Panc1 (cell line): Measurements from ENCODE around the gene GEN1. TPM values are rescaled to one million over a fixed set of nuclear protein-coding genes. Genes with fewer than 3 reads are reported as not detected.

Experiments
- ATAC-seq: fragments of 200-7000 bp; cut with Tn5 transposase; 2 replicates; pipeline ENCODE4 v1.9.1; 2020; ENCODE audit warnings: mild to moderate bottlenecking, moderate library complexity
- BruUV-seq: library from RNA; stranded (reverse); fragments of 400-500 nt; replicated peaks from 2 replicates; lab custom pipeline; 2021; lab: Mats Ljungman, UMichigan
- CTCF ChIA-PET: fragments of 300-600 bp; sonication (Branson Sonifier 250); formaldehyde crosslinking; loops from one replicate; lab custom pipeline; 2022; ENCODE audit warnings: antibody characterized with exemption; lab: Charles Lee
- POLR2A ChIA-PET: fragments of 300-600 bp; sonication (Branson Sonifier 250); formaldehyde crosslinking; loops from one replicate; lab custom pipeline; 2022; ENCODE audit warnings: antibody characterized with exemption; lab: Charles Lee
- DNase-seq: peaks from one replicate; pipeline ENCODE4 v3.0.0-alpha.2; 2010; ENCODE audit warnings: low read depth, low spot score
- H3K27ac ChIP-seq: 2 replicates; pipeline ENCODE4 v1.5.1; 2011; ENCODE audit warnings: mild to moderate bottlenecking, low read length, inconsistent platforms
- H3K27me3 ChIP-seq: fragments of 200-500 bp; sonication (Bioruptor generic); 2 replicates; pipeline ENCODE4 v1.6.0; 2014; ENCODE audit warnings: low read length, inconsistent platforms; ENCODE audit not compliant: control insufficient read depth, insufficient read depth
- H3K36me3 ChIP-seq: fragments of 200-500 bp; sonication (Bioruptor generic); 2 replicates; pipeline ENCODE4 v1.5.1; 2014; ENCODE audit warnings: inconsistent platforms, mild to moderate bottlenecking, low read length, moderate library complexity; ENCODE audit not compliant: control insufficient read depth, insufficient read depth
- H3K4me1 ChIP-seq: 2 replicates; pipeline ENCODE4 v1.5.1; 2011; ENCODE audit warnings: inconsistent platforms, mild to moderate bottlenecking, low read length, moderate library complexity; ENCODE audit not compliant: control insufficient read depth, insufficient read depth
- H3K4me3 ChIP-seq, 2 experiments: 2 replicates each; pipeline ENCODE4 v1.5.1; 2011 to 2012; ENCODE audit warnings: low read depth in 2 of 2, low read length in 2 of 2, mild to moderate bottlenecking in 2 of 2, inconsistent platforms in 1 of 2, moderate library complexity in 1 of 2
- H3K9me3 ChIP-seq: fragments of 200-500 bp; sonication (Bioruptor generic); 2 replicates; pipeline ENCODE4 v1.5.1; 2014; ENCODE audit warnings: low read depth, mild to moderate bottlenecking, inconsistent platforms, low read length, moderate library complexity; ENCODE audit not compliant: control insufficient read depth, insufficient read depth
- POLR2AphosphoS5 ChIP-seq: IDR thresholded peaks from 2 replicates; pipeline ENCODE4 v1.6.1; 2012; ENCODE audit warnings: mild to moderate bottlenecking, low read depth, low read length, moderate library complexity
- REST ChIP-seq, 2 experiments: IDR thresholded peaks; 2 replicates each; pipeline ENCODE4 v1.6.1; 2011 to 2012; ENCODE audit warnings: low read depth in 2 of 2, control low read depth in 1 of 2, low read length in 1 of 2, mild to moderate bottlenecking in 1 of 2, moderate library complexity in 1 of 2; ENCODE audit not compliant: insufficient read depth in 1 of 2
- SIN3A ChIP-seq: IDR thresholded peaks from 2 replicates; pipeline ENCODE4 v1.6.1; 2012; ENCODE audit warnings: low read depth, mild to moderate bottlenecking, low read length, moderate library complexity, borderline replicate concordance; ENCODE audit not compliant: insufficient read depth
- TCF7L2 ChIP-seq: IDR thresholded peaks from 2 replicates; pipeline ENCODE4 v1.6.1; 2011; ENCODE audit warnings: mild to moderate bottlenecking, low read depth, low read length, inconsistent platforms
- in situ Hi-C: cut with HindIII; loops from 2 replicates; pipeline ENCODE4 v1.10.0; 2016; ENCODE audit warnings: low sequenced_read_pairs, low pct_unique_long_range_greater_than_20kb
- intact Hi-C: fragments of 100-400 bp; cut with micrococcal nuclease; formaldehyde crosslinking; loops from one replicate; pipeline ENCODE4 v1.10.0; 2022; ENCODE audit not compliant: unreplicated experiment
- total RNA-seq: library from RNA; stranded (reverse); gene quantifications from one replicate; pipeline ENCODE4 v1.2.1, GENCODE V29; 2021; ENCODE audit not compliant: unreplicated experiment
- TF ChIP-seq, protein P1 (sequence below): fragments of 450-650 bp; IDR thresholded peaks from 2 replicates; pipeline ENCODE4 v1.5.1; 2017; ENCODE audit warnings: mild to moderate bottlenecking

Gene GEN1
- total RNA-seq, 1 experiment from 2014 or later = 24.0 TPM

GRCh38 chr2:17763641-17764333 is 9.8 kb downstream of the GEN1 start:
- CTCF ChIA-PET = no interaction called here
- no peaks in the 10 kb centered on the region for H3K9me3 ChIP-seq
- H3K4me3 ChIP-seq = no peak overlapping the region
- peaks cover 27% of the 10 kb centered on the region for H3K36me3 ChIP-seq
- no TSS peak for BruUV-seq
- no peaks in the 10 kb centered on the region for H3K4me1 ChIP-seq
- POLR2A ChIA-PET = no interaction called here
- H3K27me3 ChIP-seq = no peaks in the 10 kb centered on the region
- ATAC-seq (no peak), DNase-seq (no peak)
- TF ChIP-seq, protein P1, sequence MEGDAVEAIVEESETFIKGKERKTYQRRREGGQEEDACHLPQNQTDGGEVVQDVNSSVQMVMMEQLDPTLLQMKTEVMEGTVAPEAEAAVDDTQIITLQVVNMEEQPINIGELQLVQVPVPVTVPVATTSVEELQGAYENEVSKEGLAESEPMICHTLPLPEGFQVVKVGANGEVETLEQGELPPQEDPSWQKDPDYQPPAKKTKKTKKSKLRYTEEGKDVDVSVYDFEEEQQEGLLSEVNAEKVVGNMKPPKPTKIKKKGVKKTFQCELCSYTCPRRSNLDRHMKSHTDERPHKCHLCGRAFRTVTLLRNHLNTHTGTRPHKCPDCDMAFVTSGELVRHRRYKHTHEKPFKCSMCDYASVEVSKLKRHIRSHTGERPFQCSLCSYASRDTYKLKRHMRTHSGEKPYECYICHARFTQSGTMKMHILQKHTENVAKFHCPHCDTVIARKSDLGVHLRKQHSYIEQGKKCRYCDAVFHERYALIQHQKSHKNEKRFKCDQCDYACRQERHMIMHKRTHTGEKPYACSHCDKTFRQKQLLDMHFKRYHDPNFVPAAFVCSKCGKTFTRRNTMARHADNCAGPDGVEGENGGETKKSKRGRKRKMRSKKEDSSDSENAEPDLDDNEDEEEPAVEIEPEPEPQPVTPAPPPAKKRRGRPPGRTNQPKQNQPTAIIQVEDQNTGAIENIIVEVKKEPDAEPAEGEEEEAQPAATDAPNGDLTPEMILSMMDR = no peak
- TF ChIP-seq SIN3A (no peak), REST (IDR thresholded peaks at IDR 0.05; ENCODE audit: insufficient read depth in 1 of 2, low read depth in 2 of 2, low read length in 1 of 2) (no peak), POLR2AphosphoS5 (no peak)
- intact Hi-C loops = no loop called here
- H3K27ac ChIP-seq = no peak overlapping the region
- in situ Hi-C loops = no loop called here

DNA sequence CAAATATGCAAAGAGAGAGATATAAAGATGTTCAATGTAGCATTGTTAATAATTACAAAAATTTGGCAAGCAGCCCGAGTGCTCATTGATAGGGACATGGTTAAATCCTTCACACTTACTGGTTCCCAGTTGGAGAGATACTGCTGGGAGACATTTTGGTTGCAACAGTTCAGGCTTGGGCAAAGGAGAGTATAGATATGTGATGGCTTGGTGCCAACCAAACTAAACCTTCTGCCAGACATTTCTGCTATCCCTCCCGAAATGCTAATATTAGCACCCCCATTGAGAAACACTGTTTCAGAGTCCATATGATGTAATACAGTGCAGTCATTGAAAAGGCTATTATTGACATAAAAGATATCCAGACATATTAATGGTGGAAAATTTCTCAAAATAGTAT is 11.5 kb downstream of the GEN1 start:
- intact Hi-C loops = no loop called here
- CTCF ChIA-PET = no interaction called here
- Histone ChIP-seq H3K4me1 (no peaks in the 10 kb centered on the region), H3K27me3 (no peaks in the 10 kb centered on the region), H3K36me3 (peaks cover 34% of the 10 kb centered on the region), H3K4me3 (no peak overlapping the region), H3K27ac (no peak overlapping the region), H3K9me3 (no peaks in the 10 kb centered on the region)
- no peak for DNase-seq
- ATAC-seq = no peak
- POLR2A ChIA-PET = no interaction called here
- in situ Hi-C loops = no loop called here
- BruUV-seq = no TSS peak
- TF ChIP-seq SIN3A (no peak), REST (IDR thresholded peaks at IDR 0.05; ENCODE audit: insufficient read depth in 1 of 2, low read depth in 2 of 2, low read length in 1 of 2) (no peak), TCF7L2 (no peak)
- TF ChIP-seq, protein P1 = no peak
